Kidney (tissue), 14 donors: ENCODE data around the gene IQCM. TPM values are rescaled to one million over a fixed set of nuclear protein-coding genes. Genes with fewer than 3 reads are reported as not detected.

Experiments
- DNase-seq, 5 donors: peaks; one replicate each; pipeline ENCODE4 v3.0.0-alpha.2; 2013 to 2020
- FAIRE-seq: peaks from 2 replicates; lab custom pipeline; 2012; peaks lifted over from hg19 to GRCh38; lab: Jason Lieb, UNC
- H3K27ac ChIP-seq, 2 donors: one replicate each; pipeline ENCODE4 v1.7.0; 2013; ENCODE audit warnings: low read depth in 2 of 2, low read length in 2 of 2, inconsistent platforms in 1 of 2
- H3K27me3 ChIP-seq: one replicate; pipeline ENCODE4 v1.7.1; 2013; ENCODE audit warnings: low read length, inconsistent platforms; ENCODE audit not compliant: control insufficient read depth, insufficient read depth
- H3K36me3 ChIP-seq, 3 donors: one replicate each; pipeline versions ENCODE4 v1.7.0 to v1.7.1; 2013; ENCODE audit warnings: low read length in 3 of 3, control low read depth in 1 of 3, inconsistent platforms in 1 of 3; ENCODE audit not compliant: insufficient read depth in 3 of 3, control insufficient read depth in 2 of 3
- H3K4me1 ChIP-seq, 3 donors: one replicate each; pipeline versions ENCODE4 v1.7.0 to v1.7.1; 2013; ENCODE audit warnings: low read length in 3 of 3, inconsistent platforms in 1 of 3, low read depth in 1 of 3; ENCODE audit not compliant: control insufficient read depth in 2 of 3, insufficient read depth in 2 of 3
- H3K4me3 ChIP-seq, 3 donors: one replicate each; pipeline versions ENCODE4 v1.7.0 to v1.8.1; 2013; ENCODE audit warnings: low read length in 3 of 3, control low read depth in 1 of 3, inconsistent platforms in 1 of 3
- H3K9ac ChIP-seq, 3 donors: one replicate each; pipeline versions ENCODE4 v1.7.0 to v1.7.1; 2013; ENCODE audit warnings: low read length in 3 of 3, control low read depth in 1 of 3, inconsistent platforms in 1 of 3
- H3K9me3 ChIP-seq, 3 donors: one replicate each; pipeline versions ENCODE4 v1.7.0 to v1.7.1; 2013; ENCODE audit warnings: low read length in 3 of 3, control low read depth in 1 of 3, inconsistent platforms in 1 of 3; ENCODE audit not compliant: control insufficient read depth in 2 of 3, insufficient read depth in 1 of 3
- intact Hi-C: fragments of 100-400 bp; cut with DNase I; formaldehyde crosslinking; loops from one replicate; pipeline ENCODE4 v1.11.1; 2022
- polyA plus RNA-seq: library from polyadenylated mRNA; stranded (reverse); fragments of 350-450 nt; fragmentation: Illumina TruSeq; extraction: RNeasy Lipid Tissue Mini Kit (QIAGEN cat#74804); gene quantifications from one replicate; pipeline ENCODE4 v1.2.3, GENCODE V29; 2014; ENCODE audit warnings: low read depth, low replicate concordance; ENCODE audit not compliant: insufficient read depth
- total RNA-seq: library from RNA; stranded (reverse); fragmentation: NEBNext Ultra II Directional; extraction: Animal tissue kit (Norgen Biotek cat#: 25700); gene quantifications from one replicate; pipeline ENCODE4 v1.2.1, GENCODE V29; 2021
- TF ChIP-seq, protein P1 (sequence below): IDR thresholded peaks from 3 replicates; pipeline ENCODE4 v1.5.1; 2012; ENCODE audit warnings: mild to moderate bottlenecking, moderate library complexity, borderline replicate concordance; ENCODE audit not compliant: insufficient read depth; ENCODE audit errors: extremely low read depth
- donor health status: control.
- donor health status: control.
- donor health status: control.
- donor health status: control.
- donor health status: control.
- donor health status: DM: yes; HTN: yes; CAD: no.
- donor health status: Normal renal cell carcinoma (clear cell type).

IQCM gene
- total and polyA plus RNA-seq, 2 donors from 2014 or later, result not detected

DNA sequence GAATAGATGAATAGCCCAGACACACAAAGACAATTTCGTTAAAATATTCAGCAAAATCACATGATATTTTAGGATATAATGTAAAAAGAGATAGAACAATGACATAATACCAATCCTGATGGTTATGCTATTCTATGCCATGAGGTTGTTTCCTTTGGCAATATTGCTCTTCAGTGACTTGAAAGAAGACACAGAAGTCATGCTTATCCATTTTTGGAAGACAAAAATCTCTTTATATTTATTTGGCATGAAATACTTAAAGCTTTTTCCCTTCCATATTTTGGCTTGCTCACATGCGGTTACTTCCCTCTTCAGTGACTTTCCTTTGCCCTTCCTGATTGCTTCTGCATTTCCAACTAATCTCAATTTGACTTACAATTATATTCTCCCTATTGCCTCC is 314.8 kb downstream of the IQCM start:
- Histone ChIP-seq H3K9me3 (no peaks in the 10 kb centered on the region), H3K27me3 (no peaks in the 10 kb centered on the region), H3K27ac (no peak overlapping the region), H3K36me3 (no peaks in the 10 kb centered on the region), H3K9ac (no peak overlapping the region), H3K4me3 (no peak overlapping the region), H3K4me1 (no peaks in the 10 kb centered on the region)
- intact Hi-C loops, result no loop called here
- FAIRE-seq, result no peak
- TF ChIP-seq, protein P1, sequence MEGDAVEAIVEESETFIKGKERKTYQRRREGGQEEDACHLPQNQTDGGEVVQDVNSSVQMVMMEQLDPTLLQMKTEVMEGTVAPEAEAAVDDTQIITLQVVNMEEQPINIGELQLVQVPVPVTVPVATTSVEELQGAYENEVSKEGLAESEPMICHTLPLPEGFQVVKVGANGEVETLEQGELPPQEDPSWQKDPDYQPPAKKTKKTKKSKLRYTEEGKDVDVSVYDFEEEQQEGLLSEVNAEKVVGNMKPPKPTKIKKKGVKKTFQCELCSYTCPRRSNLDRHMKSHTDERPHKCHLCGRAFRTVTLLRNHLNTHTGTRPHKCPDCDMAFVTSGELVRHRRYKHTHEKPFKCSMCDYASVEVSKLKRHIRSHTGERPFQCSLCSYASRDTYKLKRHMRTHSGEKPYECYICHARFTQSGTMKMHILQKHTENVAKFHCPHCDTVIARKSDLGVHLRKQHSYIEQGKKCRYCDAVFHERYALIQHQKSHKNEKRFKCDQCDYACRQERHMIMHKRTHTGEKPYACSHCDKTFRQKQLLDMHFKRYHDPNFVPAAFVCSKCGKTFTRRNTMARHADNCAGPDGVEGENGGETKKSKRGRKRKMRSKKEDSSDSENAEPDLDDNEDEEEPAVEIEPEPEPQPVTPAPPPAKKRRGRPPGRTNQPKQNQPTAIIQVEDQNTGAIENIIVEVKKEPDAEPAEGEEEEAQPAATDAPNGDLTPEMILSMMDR, result no peak
- no peak for DNase-seq

DNA sequence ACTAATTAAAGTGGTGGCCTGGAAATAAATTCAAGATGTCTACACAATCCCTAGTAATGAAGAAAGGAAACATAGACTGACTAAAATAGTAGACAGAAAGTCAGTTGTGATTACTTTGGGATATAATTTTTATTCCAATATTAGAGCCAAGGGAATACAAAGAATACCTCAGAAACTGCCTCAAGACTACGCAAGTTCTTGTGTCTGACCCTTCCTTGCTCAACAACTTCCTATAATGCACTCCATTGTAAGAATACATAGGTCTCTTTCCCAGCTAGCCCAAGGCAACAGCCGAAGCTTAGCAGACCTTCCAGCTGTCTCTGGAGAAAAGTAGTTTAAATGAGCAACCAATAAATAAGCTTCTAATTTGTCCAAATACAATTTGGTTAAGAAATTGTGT is 315.9 kb downstream of the IQCM start:
- Histone ChIP-seq H3K9ac (no peak overlapping the region), H3K4me3 (no peak overlapping the region), H3K9me3 (no peaks in the 10 kb centered on the region), H3K27ac (no peak overlapping the region), H3K27me3 (no peaks in the 10 kb centered on the region), H3K36me3 (no peaks in the 10 kb centered on the region), H3K4me1 (no peaks in the 10 kb centered on the region)
- intact Hi-C loops, result no loop called here
- TF ChIP-seq, protein P1, result no peak
- DNase-seq, result no peak
- FAIRE-seq, result no peak

DNA sequence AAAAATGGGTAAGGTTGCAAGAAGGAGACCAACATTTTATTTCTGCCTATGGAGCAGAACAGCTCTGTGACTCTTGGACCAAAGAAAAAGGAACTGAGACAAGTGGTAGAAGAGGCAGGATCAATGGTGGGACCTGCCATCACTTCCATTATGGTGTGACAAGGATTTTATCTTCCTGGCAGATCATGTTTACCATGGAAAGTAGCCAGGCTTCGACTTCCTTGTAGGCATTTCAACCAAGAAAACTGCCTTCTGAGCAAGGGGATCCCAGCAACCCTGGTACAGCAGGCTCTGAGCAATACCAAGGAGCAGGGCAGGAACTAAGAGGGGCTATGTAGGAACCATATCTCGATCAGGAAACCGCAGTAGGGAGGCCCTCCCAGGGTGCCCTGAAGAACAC is 317.4 kb downstream of the IQCM start:
- Histone ChIP-seq H3K9me3 (no peaks in the 10 kb centered on the region), H3K27me3 (no peaks in the 10 kb centered on the region), H3K36me3 (no peaks in the 10 kb centered on the region), H3K4me3 (no peak overlapping the region), H3K4me1 (peaks cover 0 to 8% (median 0%) of the 10 kb centered on the region in 3 donors), H3K27ac (no peak overlapping the region), H3K9ac (no peak overlapping the region)
- TF ChIP-seq, protein P1, result no peak
- DNase-seq (no peak), FAIRE-seq (no peak)
- intact Hi-C loops, result no loop called here

DNA sequence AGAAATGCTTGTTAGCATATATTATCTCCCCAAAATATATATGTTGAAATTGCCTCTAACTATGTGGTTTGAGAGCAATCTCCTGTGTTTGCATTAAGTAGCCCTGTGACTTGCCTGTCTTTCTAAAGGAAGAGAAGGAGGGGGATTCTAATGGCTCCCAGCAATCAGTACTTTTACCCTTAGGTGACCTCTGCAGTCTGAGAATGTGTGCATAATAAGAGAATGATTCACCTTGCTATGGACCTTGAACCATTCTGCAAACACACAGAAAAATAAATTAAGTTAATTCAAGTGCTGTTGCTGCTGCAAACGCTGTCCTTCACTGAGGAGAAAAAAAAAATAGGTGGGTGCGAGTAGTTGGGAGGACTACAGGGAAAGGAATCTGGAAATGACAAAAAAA is 322.2 kb downstream of the IQCM start:
- DNase-seq (peak in 2 of 5 donors; percentile 40 to 60), FAIRE-seq (peak; percentile 19)
- Histone ChIP-seq H3K27ac (peak overlapping the region in 1 of 2 donors; percentile 18), H3K4me1 (peaks cover 0 to 8% (median 0%) of the 10 kb centered on the region in 3 donors), H3K36me3 (no peaks in the 10 kb centered on the region), H3K27me3 (no peaks in the 10 kb centered on the region), H3K4me3 (no peak overlapping the region), H3K9me3 (no peaks in the 10 kb centered on the region), H3K9ac (no peak overlapping the region)
- intact Hi-C loops, result no loop called here
- TF ChIP-seq, protein P1, result no peak
